Progenitor cell of endocrine pancreas (in vitro differentiated cells): Measurements from ENCODE around the gene SLC3A2. TPM values are rescaled to one million over a fixed set of nuclear protein-coding genes. Genes with fewer than 3 reads are reported as not detected.
"Not testable (repeated sequence)": the region's sequence is repeated elsewhere in the genome, so short reads cannot be mapped to it uniquely, and the experiment has no call there.

ENCODE experiments used
- DNase-seq: peaks from one replicate; pipeline ENCODE4 v3.0.0; 2021; ENCODE audit warnings: low spot score; ENCODE audit not compliant: unreplicated experiment
- H3K27ac Mint-ChIP-seq: 2 replicates; pipeline ENCODE4 v1.8.0; 2021; ENCODE audit warnings: mild to moderate bottlenecking, moderate library complexity, mixed read lengths
- H3K27me3 Mint-ChIP-seq: 2 replicates; pipeline ENCODE4 v1.8.0; 2021; ENCODE audit warnings: mixed read lengths
- H3K36me3 Mint-ChIP-seq: 2 replicates; pipeline ENCODE4 v1.8.0; 2022; ENCODE audit warnings: mixed read lengths; ENCODE audit not compliant: insufficient read depth
- H3K4me1 Mint-ChIP-seq: 2 replicates; pipeline ENCODE4 v1.8.0; 2021; ENCODE audit warnings: low read depth, mixed read lengths
- H3K4me3 Mint-ChIP-seq: 2 replicates; pipeline ENCODE4 v1.8.0; 2021; ENCODE audit warnings: low read depth, mild to moderate bottlenecking, moderate library complexity, mixed read lengths
- H3K9me3 Mint-ChIP-seq: 2 replicates; pipeline ENCODE4 v1.8.0; 2021; ENCODE audit warnings: low read depth, mixed read lengths
- CTCF ChIP-seq: fragments of 200-600 bp; sonication (generic); IDR thresholded peaks from one replicate; pipeline ENCODE4 v1.5.0; 2021; ENCODE audit warnings: antibody characterized with exemption, mild to moderate bottlenecking; ENCODE audit not compliant: unreplicated experiment
- total RNA-seq: library from RNA; stranded (reverse); gene quantifications from 2 replicates; pipeline ENCODE4 v1.2.1, GENCODE V29; 2021

Gene SLC3A2
- total RNA-seq, 1 donor from 2014 or later, result 140 TPM

- DNase-seq, result no peak
- no peak overlapping the region for H3K4me3 Mint-ChIP-seq
- no peaks in the 10 kb centered on the region for H3K27me3 Mint-ChIP-seq
- H3K36me3 Mint-ChIP-seq, result peaks cover 13% of the 10 kb centered on the region
- no peak overlapping the region for H3K27ac Mint-ChIP-seq
- no peak for TF ChIP-seq CTCF
- no peaks in the 10 kb centered on the region for H3K9me3 Mint-ChIP-seq
- H3K4me1 Mint-ChIP-seq, result peaks cover 22% of the 10 kb centered on the region
These were observed 45.4 kb upstream of the SLC3A2 start for GRCh38 chr11:62835336-62835735.

- Mint-ChIP-seq H3K9me3 (no peaks in the 10 kb centered on the region), H3K27ac (no peak within 1 kb of the TSS), H3K4me1 (peaks cover 11% of the 10 kb centered on the region), H3K36me3 (peaks cover 10% of the 10 kb centered on the region), H3K27me3 (no peaks in the 10 kb centered on the region), H3K4me3 (no peak within 1 kb of the TSS)
- DNase-seq, result peak; percentile 64
- TF ChIP-seq CTCF, result no peak
These were observed 41.4 kb upstream of the SLC3A2 start, which contains the start of gene WDR74 for GRCh38 chr11:62839050-62839945. Gene WDR74, minus strand, starts transcription at chr11:62839590. Its CDS starts 20 bp downstream, at chr11:62839570.

GRCh38 chr11:62840721-62841360 lies 39.9 kb upstream of the SLC3A2 start:
- H3K27me3 Mint-ChIP-seq, H3K4me3 Mint-ChIP-seq, H3K9me3 Mint-ChIP-seq, H3K36me3 Mint-ChIP-seq, H3K27ac Mint-ChIP-seq: not testable (repeated sequence)
- peak; percentile 35 for DNase-seq
- H3K4me1 Mint-ChIP-seq, result peaks cover 11% of the 10 kb centered on the region

- Mint-ChIP-seq H3K27ac (no peak overlapping the region), H3K36me3 (peaks cover 6% of the 10 kb centered on the region), H3K27me3 (no peaks in the 10 kb centered on the region), H3K9me3 (no peaks in the 10 kb centered on the region), H3K4me3 (no peak overlapping the region), H3K4me1 (peaks cover 11% of the 10 kb centered on the region)
- peak; percentile 74 for DNase-seq
- no peak for TF ChIP-seq CTCF
These were observed 39.1 kb upstream of the SLC3A2 start for GRCh38 chr11:62841361-62842170.

- no peaks in the 10 kb centered on the region for H3K27me3 Mint-ChIP-seq
- peaks cover 11% of the 10 kb centered on the region for H3K4me1 Mint-ChIP-seq
- TF ChIP-seq CTCF, result no peak
- H3K27ac Mint-ChIP-seq, result no peak overlapping the region
- peak; percentile 23 for DNase-seq
- peaks cover 3% of the 10 kb centered on the region for H3K9me3 Mint-ChIP-seq
- H3K4me3 Mint-ChIP-seq, result no peak overlapping the region
- peaks cover 6% of the 10 kb centered on the region for H3K36me3 Mint-ChIP-seq
These were observed 38.4 kb upstream of the SLC3A2 start for GRCh38 chr11:62842171-62842741.

- DNase-seq, H3K36me3 Mint-ChIP-seq, H3K27me3 Mint-ChIP-seq, H3K27ac Mint-ChIP-seq, H3K9me3 Mint-ChIP-seq, H3K4me1 Mint-ChIP-seq, H3K4me3 Mint-ChIP-seq: not testable (repeated sequence)
These were observed 37.8 kb upstream of the SLC3A2 start for GRCh38 chr11:62842891-62843290.
